Measurements from ENCODE around the gene SNAI1.

DNA sequence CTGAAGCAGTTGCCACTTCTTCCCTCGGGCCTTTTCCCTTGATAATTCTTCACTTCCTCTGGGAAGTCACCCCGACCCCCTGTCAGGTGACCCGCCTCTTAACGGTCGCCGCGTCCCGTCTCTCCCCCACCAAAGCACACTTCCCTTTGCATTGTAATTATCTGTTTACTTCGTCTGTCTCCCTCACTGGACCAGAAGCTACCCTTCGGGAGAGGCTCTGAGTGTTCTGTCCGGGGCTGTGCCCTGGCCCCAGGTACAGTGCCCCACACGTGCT is 771 bp upstream of the SNAI1 start:
- TF ChIP-seq CTCF (conservative IDR thresholded peaks at IDR 0.05; ENCODE audit: low read depth, low read length) (no peak), EZH2 (IDR thresholded peaks at IDR 0.05; ENCODE audit: borderline replicate concordance, low read depth, low read length, poor library complexity, severe bottlenecking) (no peak)
